ENCODE measurements around the gene HNRNPLL.

The HNRNPLL gene

GRCh38 chr2:38597115-38597514 lies 5.6 kb downstream of the HNRNPLL start:
- in situ Hi-C loops (cut with MboI; ENCODE audit: low sequenced_read_pairs, unreplicated experiment): no loop called here
- TF ChIP-seq CTCF (IDR thresholded peaks at IDR 0.05; ENCODE audit: borderline replicate concordance, control extremely low read depth, extremely low read depth, insufficient read depth, missing control alignments): no peak
- DNase-seq (ENCODE audit: low spot score): no peak

- no peak for TF ChIP-seq CTCF (IDR thresholded peaks at IDR 0.05; ENCODE audit: borderline replicate concordance, control extremely low read depth, extremely low read depth, insufficient read depth, missing control alignments)
- in situ Hi-C loops (cut with MboI; ENCODE audit: low sequenced_read_pairs, unreplicated experiment): no loop called here
- DNase-seq (ENCODE audit: low spot score): no peak
Observed at GRCh38 chr2:38596229-38596628, 6.5 kb downstream of the HNRNPLL start.

GRCh38 chr2:38592951-38593350 lies 9.8 kb downstream of the HNRNPLL start:
- TF ChIP-seq CTCF (IDR thresholded peaks at IDR 0.05; ENCODE audit: borderline replicate concordance, control extremely low read depth, extremely low read depth, insufficient read depth, missing control alignments): no peak
- in situ Hi-C loops (cut with MboI; ENCODE audit: low sequenced_read_pairs, unreplicated experiment): no loop called here
- no peak for DNase-seq (ENCODE audit: low spot score)

GRCh38 chr2:38591152-38591551 lies 11.6 kb downstream of the HNRNPLL start:
- TF ChIP-seq CTCF (IDR thresholded peaks at IDR 0.05; ENCODE audit: borderline replicate concordance, control extremely low read depth, extremely low read depth, insufficient read depth, missing control alignments): no peak
- no peak for DNase-seq (ENCODE audit: low spot score)
- in situ Hi-C loops (cut with MboI; ENCODE audit: low sequenced_read_pairs, unreplicated experiment): no loop called here

GRCh38 chr2:38590053-38590452 lies 12.7 kb downstream of the HNRNPLL start:
- TF ChIP-seq CTCF (IDR thresholded peaks at IDR 0.05; ENCODE audit: borderline replicate concordance, control extremely low read depth, extremely low read depth, insufficient read depth, missing control alignments): no peak
- in situ Hi-C loops (cut with MboI; ENCODE audit: low sequenced_read_pairs, unreplicated experiment): no loop called here
- no peak for DNase-seq (ENCODE audit: low spot score)

GRCh38 chr2:38586931-38587330 lies 15.8 kb downstream of the HNRNPLL start:
- in situ Hi-C loops (cut with MboI; ENCODE audit: low sequenced_read_pairs, unreplicated experiment): loop anchor here (10.0 kb wide), 1 partner anchor 158 kb away; no protein-coding TSS in a partner anchor
- DNase-seq (ENCODE audit: low spot score): no peak
- no peak for TF ChIP-seq CTCF (IDR thresholded peaks at IDR 0.05; ENCODE audit: borderline replicate concordance, control extremely low read depth, extremely low read depth, insufficient read depth, missing control alignments)

- no peak for DNase-seq (ENCODE audit: low spot score)
- no peak for TF ChIP-seq CTCF (IDR thresholded peaks at IDR 0.05; ENCODE audit: borderline replicate concordance, control extremely low read depth, extremely low read depth, insufficient read depth, missing control alignments)
- in situ Hi-C loops (cut with MboI; ENCODE audit: low sequenced_read_pairs, unreplicated experiment): loop anchor here (10.0 kb wide), 1 partner anchor 160 kb away; no protein-coding TSS in a partner anchor
Observed at GRCh38 chr2:38584881-38585280, 17.8 kb downstream of the HNRNPLL start.
